Activated T-cell treated with anti-CD3 and anti-CD28 coated beads for 1 hour (primary cell): ENCODE measurements around the gene ADAMTS2.

ENCODE experiments used
- DNase-seq: peaks from one replicate; pipeline ENCODE4 v3.0.0-alpha.2; 2020; ENCODE audit warnings: low read depth

Gene ADAMTS2

DNA sequence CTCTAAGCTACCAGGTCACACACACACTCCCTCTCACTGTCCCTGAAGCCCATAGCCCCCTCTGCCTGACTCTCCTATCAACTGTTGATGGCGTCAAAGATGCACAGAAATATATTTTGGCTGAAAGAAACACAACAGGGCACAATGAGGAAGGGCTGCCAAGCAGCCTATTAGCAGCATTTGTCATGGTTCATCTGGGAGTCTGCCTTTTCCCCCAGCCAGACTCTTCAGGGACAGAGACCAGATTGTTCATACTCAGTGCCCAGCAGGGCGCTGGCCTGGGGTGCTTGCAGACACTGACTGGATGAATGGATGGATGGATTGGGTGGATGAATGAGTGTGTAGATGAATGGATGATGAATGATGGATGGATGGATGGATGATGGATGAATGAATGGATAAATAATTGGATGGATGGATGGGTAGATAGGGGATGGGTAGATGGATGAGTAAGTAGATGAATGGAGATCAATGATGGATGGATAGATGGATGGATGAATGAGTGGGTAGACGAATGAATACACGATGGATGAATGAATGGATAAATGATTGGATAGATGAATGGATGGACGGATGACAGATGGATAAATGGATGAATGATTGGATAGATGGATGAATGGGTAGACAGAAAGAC lies 90.5 kb downstream of the ADAMTS2 start:
- DNase-seq: no peak

DNA sequence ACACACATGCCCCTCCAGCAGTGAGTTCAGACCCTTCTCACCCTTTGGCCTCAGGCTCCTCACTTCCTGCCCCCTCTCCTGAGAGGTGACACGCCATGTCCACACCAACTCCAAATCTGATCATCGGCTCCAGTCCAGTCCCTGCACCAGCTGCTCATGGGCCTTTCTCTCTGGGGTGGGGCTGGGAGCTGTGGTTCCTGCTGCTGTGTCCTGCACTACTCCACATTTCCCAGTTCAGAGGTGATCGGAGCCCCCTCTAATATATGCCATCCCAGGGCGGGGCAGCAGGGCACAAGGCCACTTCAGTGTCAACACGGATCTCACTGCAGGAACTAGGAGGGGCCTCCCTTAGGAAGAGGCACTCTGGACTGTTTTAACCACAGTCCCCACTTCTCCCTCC lies 91.5 kb downstream of the ADAMTS2 start:
- no peak for DNase-seq

DNA sequence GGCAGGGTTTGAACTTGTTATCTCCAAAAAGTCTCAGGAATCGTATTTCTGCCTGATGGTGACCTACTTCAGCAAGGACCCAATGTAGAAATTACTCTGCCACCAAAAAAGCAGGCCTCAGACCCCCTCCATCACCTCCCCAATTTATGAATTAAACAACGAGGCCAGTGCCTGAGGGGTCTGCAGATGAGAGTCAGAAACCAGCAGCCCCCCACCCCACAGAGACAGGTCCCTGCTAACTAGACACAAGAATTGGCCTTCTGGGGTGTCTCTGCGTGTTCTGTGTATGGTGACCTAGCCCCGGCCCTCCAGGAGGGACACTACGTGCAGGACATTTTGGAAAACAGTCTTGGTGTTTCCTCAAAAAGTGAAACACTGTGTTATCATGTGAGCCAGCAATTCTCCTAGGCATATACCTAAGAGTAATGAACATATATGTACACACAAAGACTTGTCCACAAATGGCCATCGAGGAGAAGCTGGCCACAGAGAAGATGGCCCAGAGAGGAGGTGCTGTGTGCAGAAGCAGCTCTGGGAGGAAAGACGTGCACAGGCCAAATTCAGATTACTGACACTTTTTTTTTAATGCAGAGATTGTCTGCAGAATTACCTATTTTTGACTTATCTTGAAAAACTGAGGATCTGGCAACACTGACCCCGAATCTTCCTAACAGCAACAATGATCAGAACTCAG lies 93.8 kb downstream of the ADAMTS2 start:
- no peak for DNase-seq

DNA sequence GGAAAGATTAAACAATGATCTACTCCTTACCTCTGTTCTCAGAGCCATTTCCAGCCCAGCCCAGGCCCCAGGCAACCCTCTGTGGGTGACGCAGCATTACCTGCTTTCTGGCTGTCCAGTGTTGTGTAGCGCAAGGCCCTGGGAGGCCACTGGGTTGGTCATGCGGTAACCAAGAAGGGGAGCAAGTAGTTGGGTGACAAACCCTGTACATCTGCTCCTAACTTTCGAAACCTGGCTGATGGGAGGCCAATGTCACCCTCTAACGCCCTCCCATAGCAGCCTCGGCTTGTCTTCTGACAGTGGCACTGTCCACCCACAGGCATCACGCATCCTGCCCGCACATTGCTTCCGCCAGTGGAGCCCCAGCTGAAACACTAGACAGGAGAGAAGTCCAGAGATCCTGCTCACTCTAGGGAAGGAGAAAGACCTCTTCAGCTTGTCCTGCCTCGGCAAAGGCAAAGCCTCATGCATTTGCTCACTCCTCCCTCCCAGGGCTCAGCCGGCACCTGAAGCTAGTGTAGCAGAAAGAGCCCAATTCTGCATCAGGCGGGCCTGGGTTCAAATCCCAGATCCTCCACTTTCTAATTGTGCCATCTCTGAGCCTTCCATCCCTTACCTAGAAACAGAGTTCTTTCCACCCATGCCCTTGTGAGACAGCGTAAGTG lies 94.6 kb downstream of the ADAMTS2 start:
- no peak for DNase-seq

GRCh38 chr5:179246227-179246626 lies 99.0 kb downstream of the ADAMTS2 start:
- DNase-seq: no peak

GRCh38 chr5:179245031-179245430 lies 100.2 kb downstream of the ADAMTS2 start:
- DNase-seq: no peak

- DNase-seq: no peak
Measured at GRCh38 chr5:179244044-179244443, 101.2 kb downstream of the ADAMTS2 start.

DNA sequence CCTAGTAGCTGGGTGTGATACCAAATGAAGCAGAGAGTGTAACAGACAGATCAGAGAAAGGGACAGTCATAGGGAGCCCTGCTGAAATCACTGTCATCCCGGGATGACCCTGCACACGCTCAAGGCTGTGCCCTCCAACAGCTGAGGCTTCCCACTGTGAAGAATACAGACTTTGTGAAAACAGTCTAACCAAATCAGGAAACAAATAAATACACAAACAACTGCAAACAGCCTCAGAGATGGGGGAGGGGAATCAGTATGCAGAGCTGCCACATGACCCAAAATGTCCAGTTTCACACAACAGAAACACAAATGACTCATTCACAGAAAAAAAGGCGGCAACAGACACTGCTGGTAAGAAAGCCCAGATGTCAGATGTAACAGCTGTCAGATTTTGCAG lies 101.9 kb downstream of the ADAMTS2 start:
- DNase-seq: no peak

DNA sequence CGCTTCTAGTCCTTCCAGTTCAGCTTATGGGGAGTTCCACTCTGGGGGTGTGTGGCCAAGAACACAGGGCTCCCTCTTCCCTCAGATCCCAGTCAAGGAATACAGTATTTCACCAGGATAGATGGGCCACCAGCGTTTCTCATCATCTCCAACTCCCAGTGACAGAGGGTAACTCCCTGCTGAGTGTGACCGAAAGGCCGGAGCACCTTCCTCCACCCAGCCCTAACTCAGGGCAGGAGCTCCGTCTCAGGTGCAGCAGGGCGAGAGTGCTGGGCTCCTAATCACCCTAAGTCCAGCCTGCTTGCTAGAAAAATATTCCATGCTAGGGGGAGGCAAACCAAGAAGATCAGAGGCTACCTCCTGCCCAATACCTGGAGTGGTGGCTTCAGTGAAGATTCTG lies 102.6 kb downstream of the ADAMTS2 start:
- DNase-seq: no peak

DNA sequence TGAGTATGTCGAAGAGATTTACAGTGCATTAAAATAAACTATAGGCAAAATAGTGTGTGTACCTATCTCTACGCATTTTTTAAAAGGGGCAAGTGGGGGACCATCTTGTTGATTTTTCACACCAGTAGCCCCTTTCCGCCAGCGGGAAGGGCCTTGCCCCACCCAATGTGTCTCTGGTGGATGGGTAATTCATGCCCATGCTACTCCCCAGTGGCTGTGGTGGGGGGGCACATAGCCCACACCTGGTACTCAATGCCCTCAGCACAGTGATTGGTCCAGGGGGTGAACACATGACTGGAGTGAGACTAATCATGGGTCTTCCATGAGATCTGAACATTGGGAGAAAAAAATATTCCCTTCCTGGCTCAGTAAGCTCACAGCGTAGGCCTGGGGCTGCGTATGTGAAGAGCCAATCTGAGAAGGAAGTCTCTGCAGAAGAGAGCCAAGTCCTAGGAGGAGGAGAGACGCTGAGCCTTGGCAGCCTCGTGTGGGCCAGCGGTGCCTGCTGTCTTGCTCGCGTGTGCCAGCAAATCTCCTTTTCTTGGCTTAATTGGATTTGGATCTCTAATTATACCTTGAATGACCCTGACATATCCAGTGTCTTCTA lies 103.4 kb downstream of the ADAMTS2 start:
- DNase-seq: no peak

DNA sequence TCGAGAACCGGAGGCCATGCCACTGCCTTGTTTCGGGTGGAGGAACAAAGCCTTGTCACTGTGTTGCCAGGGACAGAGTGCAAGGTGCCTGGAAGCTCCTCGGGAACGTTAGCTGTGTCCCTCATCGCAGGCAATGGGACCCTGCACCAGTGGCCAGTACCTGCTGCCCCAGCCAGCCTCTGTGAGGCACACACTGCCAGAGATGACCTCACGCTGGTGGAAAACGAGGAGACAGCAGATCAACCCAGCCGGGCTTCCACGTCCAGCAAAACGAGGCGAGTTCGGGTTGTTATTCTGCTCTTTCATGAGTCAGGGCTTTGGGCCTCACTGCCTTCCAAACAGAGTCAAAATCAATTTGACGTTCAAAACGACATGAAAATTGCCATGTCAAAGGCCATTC lies 104.1 kb downstream of the ADAMTS2 start:
- DNase-seq: no peak

DNA sequence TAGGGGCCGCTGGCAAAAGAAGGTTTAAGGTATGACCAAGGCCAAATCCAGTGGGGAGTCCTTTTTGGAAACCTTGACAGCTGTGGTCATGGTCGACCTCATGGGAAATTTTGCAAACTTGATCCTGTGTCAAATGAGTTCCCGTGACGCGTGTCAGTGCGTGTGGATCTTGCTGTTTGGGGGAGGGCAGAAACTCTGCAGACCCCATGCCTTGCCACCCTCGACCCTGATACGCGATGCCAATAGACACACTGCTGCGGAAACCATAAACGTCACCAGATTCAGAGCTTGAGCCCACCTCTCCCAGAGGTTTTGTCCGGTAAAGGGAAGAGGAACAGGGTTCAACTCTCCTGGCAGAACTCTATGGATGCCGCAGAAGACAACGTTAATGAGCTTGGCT lies 104.7 kb downstream of the ADAMTS2 start:
- DNase-seq: no peak

- DNase-seq: no peak
Measured at GRCh38 chr5:179239256-179240135, 105.8 kb downstream of the ADAMTS2 start.

- no peak for DNase-seq
Measured at GRCh38 chr5:179238628-179238970, 106.7 kb downstream of the ADAMTS2 start.

- no peak for DNase-seq
Measured at GRCh38 chr5:179237770-179238627, 107.3 kb downstream of the ADAMTS2 start.

- no peak for DNase-seq
Measured at GRCh38 chr5:179235416-179236400, 109.6 kb downstream of the ADAMTS2 start.

GRCh38 chr5:179234563-179235135 lies 110.6 kb downstream of the ADAMTS2 start:
- DNase-seq: no peak

DNA sequence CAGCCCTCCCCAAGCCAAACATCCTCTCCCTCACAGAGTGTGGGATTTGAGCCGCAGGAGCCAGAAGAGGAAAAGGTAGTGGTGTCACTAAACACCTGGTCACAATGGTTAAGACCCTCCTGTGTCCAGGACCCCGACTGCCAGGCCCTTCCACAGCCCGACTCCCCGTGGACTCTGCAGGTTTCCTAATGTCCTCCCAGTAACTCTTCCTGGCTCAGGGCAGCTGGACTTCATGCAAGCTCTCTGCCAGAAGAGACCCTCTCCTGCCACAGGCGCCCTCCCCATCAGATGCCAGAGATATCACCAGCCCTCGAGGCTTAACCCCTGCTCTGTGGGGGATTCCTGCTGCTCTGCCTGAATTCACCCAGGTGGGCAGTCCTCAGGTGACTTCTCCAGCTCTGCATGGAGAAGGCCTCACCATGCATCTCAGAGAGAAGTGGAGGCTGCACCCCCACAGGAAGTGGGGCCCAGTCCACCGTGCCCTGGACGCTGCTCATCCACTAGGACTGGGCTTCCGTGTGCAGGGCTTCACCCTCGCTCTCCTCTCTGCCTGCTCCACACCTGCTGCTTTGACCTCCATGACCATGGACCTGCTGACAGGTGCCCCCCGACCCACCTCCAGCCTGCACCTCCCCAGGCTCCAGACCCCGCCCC lies 111.2 kb downstream of the ADAMTS2 start:
- no peak for DNase-seq
